CD4-positive, alpha-beta T cell treated with Interleukin-6 for 4 hours (primary cell): ENCODE results near the gene OR2W3.

Experiments
- DNase-seq: peaks from one replicate; pipeline ENCODE4 v3.0.0-alpha.2; 2020; ENCODE audit warnings: mixed read lengths

OR2W3 gene

GRCh38 chr1:247923941-247924340 lies 28.6 kb downstream of the OR2W3 start:
- no peak for DNase-seq

DNA sequence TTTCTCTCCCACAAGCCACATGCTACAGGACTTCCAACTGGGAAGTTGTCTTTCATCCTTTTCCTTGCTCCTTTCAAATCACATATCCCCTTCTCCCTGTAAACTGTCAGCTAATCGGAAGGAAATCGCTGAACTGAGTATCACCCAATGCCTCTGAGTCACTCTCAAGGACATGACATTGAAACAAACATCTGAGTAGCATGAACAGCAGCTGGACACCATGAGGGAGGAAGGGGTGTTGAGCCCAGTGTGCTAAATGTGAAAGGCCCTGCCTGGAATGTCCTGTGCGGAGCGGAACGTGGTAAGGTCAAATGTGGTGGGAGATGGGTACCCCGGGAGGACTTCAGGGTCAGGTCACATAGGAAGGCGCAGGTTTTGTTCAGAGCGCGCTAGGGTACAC lies 29.5 kb downstream of the OR2W3 start, which contains the start of gene OR2AJ1:
OR2AJ1 (plus strand) TSS at position 22 of the 400 bp plus-strand sequence. CDS start 8,880 bp downstream, outside the sequence.
- DNase-seq = no peak

GRCh38 chr1:247933989-247934388 lies 38.6 kb downstream of the OR2W3 start:
- DNase-seq = no peak

- no peak for DNase-seq
Measured at GRCh38 chr1:247935781-247936180, 40.4 kb downstream of the OR2W3 start.

DNA sequence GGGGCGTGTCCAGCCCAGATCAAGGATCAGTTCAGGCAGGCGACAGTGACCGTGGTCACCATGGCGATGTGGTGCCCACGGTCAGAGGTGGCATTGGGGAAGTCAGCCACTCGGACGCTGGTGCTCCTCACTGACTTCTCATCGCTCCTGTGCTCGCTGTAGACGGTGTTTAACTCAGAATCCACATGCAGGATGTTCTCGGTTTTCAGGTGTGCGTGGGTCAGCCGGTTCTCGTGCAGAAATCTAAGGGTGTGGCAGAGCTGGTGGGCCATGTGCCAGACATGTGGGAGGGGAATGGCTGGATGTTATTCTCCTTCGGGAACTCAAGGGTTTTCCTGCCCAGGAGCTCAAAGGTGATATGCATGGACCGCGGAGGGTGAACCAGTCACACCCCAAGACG lies 41.0 kb downstream of the OR2W3 start:
- DNase-seq = no peak

- peak; percentile 86 for DNase-seq
Measured at GRCh38 chr1:247936965-247937734, 41.8 kb downstream of the OR2W3 start.

- DNase-seq = no peak
Measured at GRCh38 chr1:247942624-247943023, 47.2 kb downstream of the OR2W3 start.
